B cell (primary cell): ENCODE data around the gene WWC2. TPM values are rescaled to one million over a fixed set of nuclear protein-coding genes. Genes with fewer than 3 reads are reported as not detected.
"Not testable (repeated sequence)": the region's sequence is repeated elsewhere in the genome, so short reads cannot be mapped to it uniquely, and the experiment has no call there.

Source experiments
- ATAC-seq: fragments of 200-7000 bp; cut with Tn5 transposase; one replicate; pipeline ENCODE4 v1.10.0; 2021; ENCODE audit warnings: low read depth, mild to moderate bottlenecking, moderate number of reproducible peaks, moderate library complexity
- CTCF ChIA-PET: fragments of 350-600 bp; sonication (Branson Sonifier 250); formaldehyde crosslinking; loops from one replicate; lab custom pipeline; 2021; ENCODE audit warnings: antibody characterized with exemption, inconsistent platforms; lab: Charles Lee
- POLR2A ChIA-PET: fragments of 350-600 bp; sonication (Branson Sonifier 250); formaldehyde crosslinking; loops from one replicate; lab custom pipeline; 2021; ENCODE audit warnings: antibody characterized with exemption; lab: Charles Lee
- DNase-seq: peaks from one replicate; pipeline ENCODE4 v3.0.0; 2013
- H2AFZ ChIP-seq: 2 replicates; pipeline ENCODE4 v1.6.1; 2012; ENCODE audit warnings: mild to moderate bottlenecking, low read depth, low read length; ENCODE audit not compliant: insufficient read depth, poor library complexity, severe bottlenecking
- H3K27ac ChIP-seq, 2 donors: 1 replicate in 1 of 2; 2 replicates in 1 of 2; pipeline ENCODE4 v1.5.1; 2012 to 2013; ENCODE audit warnings: low read length in 2 of 2, mild to moderate bottlenecking in 2 of 2, moderate library complexity in 1 of 2
- H3K27me3 ChIP-seq, 4 experiments: fragments of 200-600 bp in 1 of 4; sonication (generic) in 1 of 4; replicated peaks in 1 of 4; 1 replicate in 2 of 4; 2 replicates in 2 of 4; pipeline versions ENCODE4 v1.6.1 to v1.7.0; 2013 to 2016; ENCODE audit warnings: low read length in 3 of 4, mild to moderate bottlenecking in 2 of 4, mixed read lengths in 1 of 4, moderate library complexity in 1 of 4; ENCODE audit not compliant: insufficient read depth in 4 of 4, control insufficient read depth in 3 of 4; ENCODE audit errors: control extremely low read depth in 1 of 4
- H3K36me3 ChIP-seq, 2 experiments: replicated peaks in 1 of 2; 1 replicate in 1 of 2; 2 replicates in 1 of 2; pipeline versions ENCODE4 v1.6.1 to v1.7.1; 2013; ENCODE audit warnings: low read length in 1 of 2; ENCODE audit not compliant: insufficient read depth in 2 of 2, control insufficient read depth in 1 of 2; ENCODE audit errors: control extremely low read depth in 1 of 2, extremely low read depth in 1 of 2
- H3K4me1 ChIP-seq, 2 donors: fragments of 200-600 bp in 1 of 2; sonication (generic) in 1 of 2; 1 replicate in 1 of 2; 2 replicates in 1 of 2; pipeline versions ENCODE4 v1.5.1 to v1.6.1; 2013 to 2017; ENCODE audit warnings: low read length in 2 of 2; ENCODE audit not compliant: control insufficient read depth in 2 of 2, insufficient read depth in 2 of 2
- H3K4me2 ChIP-seq: replicated peaks from 2 replicates; pipeline ENCODE3; 2012; ENCODE audit warnings: mild to moderate bottlenecking, low read depth, low read length; ENCODE audit not compliant: poor library complexity, severe bottlenecking
- H3K4me3 ChIP-seq, 5 experiments: fragments of 200-600 bp in 1 of 5; sonication (generic) in 1 of 5; 1 replicate in 3 of 5; 2 replicates in 2 of 5; pipeline versions ENCODE4 v1.5.1 to v1.7.0; 2011 to 2016; ENCODE audit warnings: low read length in 4 of 5, mild to moderate bottlenecking in 4 of 5, low read depth in 2 of 5, control low read depth in 1 of 5, moderate library complexity in 1 of 5; ENCODE audit not compliant: insufficient read depth in 1 of 5; ENCODE audit errors: control extremely low read depth in 1 of 5, extremely low read depth in 1 of 5
- H3K79me2 ChIP-seq: fragments of 200-600 bp; sonication (generic); one replicate; pipeline ENCODE4 v1.6.0; 2016; ENCODE audit warnings: low read length; ENCODE audit not compliant: control insufficient read depth, insufficient read depth
- H3K9ac ChIP-seq: fragments of 200-600 bp; sonication (generic); 2 replicates; pipeline ENCODE4 v1.6.1; 2017; ENCODE audit warnings: mild to moderate bottlenecking, low read length, moderate library complexity
- H3K9me3 ChIP-seq, 3 donors: one replicate each; pipeline versions ENCODE4 v1.6.1 to v1.7.1; 2013; ENCODE audit warnings: low read length in 2 of 3; ENCODE audit not compliant: control insufficient read depth in 2 of 3, insufficient read depth in 1 of 3; ENCODE audit errors: control extremely low read depth in 1 of 3
- H4K20me1 ChIP-seq: 2 replicates; pipeline ENCODE4 v1.6.0; 2012; ENCODE audit warnings: mild to moderate bottlenecking, low read length; ENCODE audit not compliant: insufficient read depth, control insufficient read depth, poor library complexity, severe bottlenecking
- H3K27ac Mint-ChIP-seq: one replicate; pipeline ENCODE4 v1.8.0; 2021; ENCODE audit warnings: mixed read lengths
- H3K27me3 Mint-ChIP-seq: one replicate; pipeline ENCODE4 v1.8.0; 2021; ENCODE audit warnings: mixed read lengths
- H3K4me1 Mint-ChIP-seq: one replicate; pipeline ENCODE4 v1.8.0; 2021; ENCODE audit warnings: mixed read lengths
- H3K4me3 Mint-ChIP-seq: one replicate; pipeline ENCODE4 v1.8.0; 2021; ENCODE audit warnings: mixed read lengths
- H3K9me3 Mint-ChIP-seq: one replicate; pipeline ENCODE4 v1.8.0; 2022; ENCODE audit warnings: mixed read lengths; ENCODE audit not compliant: insufficient read depth
- EZH2 ChIP-seq: IDR thresholded peaks from 2 replicates; pipeline ENCODE4 v1.6.1; 2012; ENCODE audit warnings: borderline replicate concordance, low read depth, mild to moderate bottlenecking, moderate library complexity, low read length; ENCODE audit not compliant: insufficient read depth, poor library complexity, severe bottlenecking
- WGBS: methylation state at CpG from one replicate; pipeline ENCODE4 v1.1.5; 2013; ENCODE audit warnings: missing lambda C conversion rate; ENCODE audit not compliant: insufficient coverage; 5-methylcytosine and 5-hydroxymethylcytosine counted together
- intact Hi-C: fragments of 100-400 bp; cut with micrococcal nuclease; formaldehyde crosslinking; loops from one replicate; pipeline ENCODE4 v1.10.0; 2022
- polyA plus RNA-seq: library from polyadenylated mRNA; depleted of rRNA; stranded (reverse); fragments of >200 nt; gene quantifications from 2 replicates; pipeline ENCODE4 v1.2.3, GENCODE V29; 2012
- total RNA-seq, 2 donors: library from RNA; stranded (reverse); fragments of 120-200 nt in 1 of 2; gene quantifications; 1 replicate in 1 of 2; 2 replicates in 1 of 2; pipeline versions ENCODE4 v1.2.3 to v1.2.4, GENCODE V29; 2013 to 2022
- TF ChIP-seq, protein P1 (sequence below): fragments of 200-600 bp; IDR thresholded peaks from one replicate; pipeline ENCODE4 v1.8.0; 2022; ENCODE audit warnings: antibody characterized with exemption, mild to moderate bottlenecking

The WWC2 gene
- total and polyA plus RNA-seq, 2 donors (not counting 1 experiment from before 2014, with no cell fraction given): 0.07 to 0.32 TPM

DNA sequence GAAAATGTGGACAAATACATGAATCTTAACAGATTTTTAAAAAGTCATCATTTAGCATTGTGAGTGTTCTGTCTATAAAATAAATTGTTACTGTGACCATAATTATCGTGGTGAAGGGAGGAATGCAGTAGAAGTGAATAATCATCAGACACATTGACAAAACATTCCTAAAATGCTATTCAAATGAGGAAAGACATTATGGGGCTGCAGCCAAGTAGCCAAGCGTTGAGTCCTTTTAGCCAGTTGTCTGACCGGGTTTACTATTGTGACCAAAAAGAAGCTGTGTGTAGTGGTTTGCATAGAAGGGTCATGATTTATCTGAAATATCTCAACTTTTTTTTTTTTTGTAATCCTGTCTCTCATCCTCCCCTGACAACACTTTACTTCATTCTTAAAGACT lies 19.5 kb downstream of the WWC2 start:
- Mint-ChIP-seq H3K27ac (no peak overlapping the region), H3K27me3 (peaks cover 20% of the 10 kb centered on the region), H3K9me3 (no peaks in the 10 kb centered on the region), H3K4me1 (no peaks in the 10 kb centered on the region), H3K4me3 (no peak overlapping the region)
- Histone ChIP-seq H3K4me3 (no peak overlapping the region), H3K36me3 (no peaks in the 10 kb centered on the region), H3K4me2 (no peak overlapping the region), H4K20me1 (no peaks in the 10 kb centered on the region), H3K27me3 (peaks cover 0 to 3% (median 1%) of the 10 kb centered on the region in 4 experiments), H2AFZ (no peak overlapping the region), H3K27ac (no peak overlapping the region), H3K9me3 (no peaks in the 10 kb centered on the region), H3K4me1 (no peaks in the 10 kb centered on the region), H3K79me2 (no peaks in the 10 kb centered on the region), H3K9ac (no peak overlapping the region)
- TF ChIP-seq, protein P1, sequence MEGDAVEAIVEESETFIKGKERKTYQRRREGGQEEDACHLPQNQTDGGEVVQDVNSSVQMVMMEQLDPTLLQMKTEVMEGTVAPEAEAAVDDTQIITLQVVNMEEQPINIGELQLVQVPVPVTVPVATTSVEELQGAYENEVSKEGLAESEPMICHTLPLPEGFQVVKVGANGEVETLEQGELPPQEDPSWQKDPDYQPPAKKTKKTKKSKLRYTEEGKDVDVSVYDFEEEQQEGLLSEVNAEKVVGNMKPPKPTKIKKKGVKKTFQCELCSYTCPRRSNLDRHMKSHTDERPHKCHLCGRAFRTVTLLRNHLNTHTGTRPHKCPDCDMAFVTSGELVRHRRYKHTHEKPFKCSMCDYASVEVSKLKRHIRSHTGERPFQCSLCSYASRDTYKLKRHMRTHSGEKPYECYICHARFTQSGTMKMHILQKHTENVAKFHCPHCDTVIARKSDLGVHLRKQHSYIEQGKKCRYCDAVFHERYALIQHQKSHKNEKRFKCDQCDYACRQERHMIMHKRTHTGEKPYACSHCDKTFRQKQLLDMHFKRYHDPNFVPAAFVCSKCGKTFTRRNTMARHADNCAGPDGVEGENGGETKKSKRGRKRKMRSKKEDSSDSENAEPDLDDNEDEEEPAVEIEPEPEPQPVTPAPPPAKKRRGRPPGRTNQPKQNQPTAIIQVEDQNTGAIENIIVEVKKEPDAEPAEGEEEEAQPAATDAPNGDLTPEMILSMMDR: no peak
- no peak for TF ChIP-seq EZH2
- POLR2A ChIA-PET: no interaction called here
- ATAC-seq (no peak), DNase-seq (no peak)
- CTCF ChIA-PET: no interaction called here
- WGBS: 100% methylated on average over 3 of the region's 3 CpGs
- intact Hi-C loops: no loop called here

DNA sequence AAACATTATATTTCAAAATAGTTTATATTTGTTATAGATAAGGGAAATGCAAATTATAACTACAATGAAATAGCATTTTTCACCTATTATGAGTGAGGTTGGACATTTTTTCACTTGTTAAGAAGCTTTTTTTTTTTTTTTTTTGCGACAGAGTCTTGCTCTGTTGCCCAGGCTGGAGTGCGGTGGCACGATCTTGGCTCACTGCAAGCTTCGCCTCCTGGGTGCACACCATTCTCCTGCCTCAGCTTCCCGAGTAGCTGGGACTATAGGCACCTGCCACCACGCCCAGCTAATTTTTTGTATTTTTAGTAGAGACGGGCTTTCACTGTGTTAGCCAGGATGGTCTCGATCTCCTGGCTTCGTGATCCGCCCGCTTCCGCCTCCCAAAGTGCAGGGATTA lies 22.6 kb downstream of the WWC2 start:
- H3K4me3 Mint-ChIP-seq, H2AFZ ChIP-seq, H3K27ac Mint-ChIP-seq, POLR2A ChIA-PET, H3K9ac ChIP-seq, H3K36me3 ChIP-seq, H3K4me1 Mint-ChIP-seq, H4K20me1 ChIP-seq, DNase-seq, H3K9me3 Mint-ChIP-seq, H3K9me3 ChIP-seq, H3K4me2 ChIP-seq, H3K4me1 ChIP-seq, H3K27ac ChIP-seq, H3K27me3 ChIP-seq, intact Hi-C loops, H3K79me2 ChIP-seq, ATAC-seq, CTCF ChIA-PET, H3K4me3 ChIP-seq: not testable (repeated sequence)
- H3K27me3 Mint-ChIP-seq: peaks cover 22% of the 10 kb centered on the region
- WGBS: 96% methylated on average over 6 of the region's 12 CpGs
